Measurements from ENCODE around the gene OBP2B.
"Not testable (repeated sequence)": the region's sequence is repeated elsewhere in the genome, so short reads cannot be mapped to it uniquely, and the experiment has no call there.

The OBP2B gene

DNA sequence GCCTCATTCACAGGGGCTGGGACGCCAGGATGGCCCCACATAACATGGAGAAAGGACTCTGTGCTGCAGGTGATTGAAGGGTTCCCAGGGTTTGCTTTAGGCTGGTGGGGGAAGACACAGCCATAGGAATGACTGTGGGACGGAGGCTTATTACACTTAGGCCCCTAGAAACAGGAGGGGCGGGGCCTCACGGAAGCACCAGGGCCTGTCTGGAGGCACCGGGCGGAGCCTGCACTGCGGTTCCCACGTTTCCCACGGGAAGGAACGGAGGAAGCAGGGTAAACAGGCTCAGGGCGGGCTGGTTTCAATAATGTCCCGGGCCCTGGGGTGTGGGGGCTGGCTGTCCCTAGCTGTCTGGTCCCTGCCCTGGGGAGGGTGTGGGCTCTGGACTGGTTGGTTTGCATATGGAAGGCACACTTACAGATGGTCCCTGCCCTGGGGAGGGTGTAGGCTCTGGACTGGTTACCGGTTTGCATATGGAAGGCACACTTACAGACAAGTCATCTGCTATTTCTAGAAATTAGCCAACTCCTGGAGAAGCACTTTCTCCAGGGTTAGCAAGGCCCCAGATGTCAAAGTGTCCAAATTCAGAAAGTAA is 14.2 kb upstream of the OBP2B start:
- DNase-seq (ENCODE audit: low read depth in 1 of 2, low spot score in 1 of 2) = not testable (repeated sequence)

DNA sequence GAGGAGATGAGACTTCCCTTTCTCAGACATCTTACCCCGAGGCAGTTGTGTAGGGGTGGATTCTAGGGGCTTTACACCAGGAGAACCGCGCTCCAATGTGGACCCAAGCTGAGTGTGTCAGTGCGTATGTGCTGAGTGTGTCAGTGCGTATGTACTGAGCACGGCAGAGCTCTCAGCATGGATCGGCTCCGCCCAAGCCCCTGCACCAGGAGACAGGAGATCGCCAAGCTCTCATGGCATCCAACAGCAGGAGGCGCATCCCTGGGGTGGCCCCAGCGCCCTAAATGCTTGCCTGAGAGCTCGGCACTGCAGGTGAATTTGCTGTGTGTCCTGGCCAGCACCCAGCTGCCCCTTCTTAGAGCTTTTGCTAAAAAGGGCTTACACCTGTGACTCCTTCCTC is 12.9 kb upstream of the OBP2B start:
- not testable (repeated sequence) for DNase-seq (ENCODE audit: low read depth in 1 of 2, low spot score in 1 of 2)

DNA sequence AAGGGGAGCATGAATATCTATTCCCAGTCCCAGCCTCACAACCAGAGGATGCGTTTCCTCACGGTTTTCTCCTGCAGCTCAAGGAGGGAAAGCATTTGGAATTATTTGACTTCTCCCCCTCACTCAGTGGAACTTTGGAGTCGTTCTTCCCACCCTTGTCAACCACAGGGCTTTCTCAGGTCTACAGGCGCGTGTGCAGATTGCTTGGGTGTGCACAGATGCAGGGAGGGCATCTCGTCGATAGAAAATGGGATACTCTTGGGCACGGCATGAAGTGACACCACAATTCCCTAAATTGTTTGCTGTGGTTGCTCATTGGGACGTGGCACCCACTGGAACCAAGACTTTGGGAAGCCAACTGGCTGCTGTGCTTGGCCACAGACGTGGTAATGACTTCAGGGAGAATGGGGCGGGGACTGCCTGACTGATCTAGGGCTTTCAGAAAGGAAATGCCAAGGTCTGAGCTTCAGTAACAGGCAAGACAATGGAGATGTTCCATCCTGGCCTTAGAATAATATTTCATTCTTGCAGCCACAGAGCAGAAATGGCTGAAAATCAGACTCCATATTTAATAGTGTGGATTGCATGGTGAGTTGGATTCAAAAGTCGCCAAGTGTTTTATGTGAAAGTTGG is 12.2 kb upstream of the OBP2B start:
- no peak for DNase-seq (ENCODE audit: low read depth in 1 of 2, low spot score in 1 of 2)

DNA sequence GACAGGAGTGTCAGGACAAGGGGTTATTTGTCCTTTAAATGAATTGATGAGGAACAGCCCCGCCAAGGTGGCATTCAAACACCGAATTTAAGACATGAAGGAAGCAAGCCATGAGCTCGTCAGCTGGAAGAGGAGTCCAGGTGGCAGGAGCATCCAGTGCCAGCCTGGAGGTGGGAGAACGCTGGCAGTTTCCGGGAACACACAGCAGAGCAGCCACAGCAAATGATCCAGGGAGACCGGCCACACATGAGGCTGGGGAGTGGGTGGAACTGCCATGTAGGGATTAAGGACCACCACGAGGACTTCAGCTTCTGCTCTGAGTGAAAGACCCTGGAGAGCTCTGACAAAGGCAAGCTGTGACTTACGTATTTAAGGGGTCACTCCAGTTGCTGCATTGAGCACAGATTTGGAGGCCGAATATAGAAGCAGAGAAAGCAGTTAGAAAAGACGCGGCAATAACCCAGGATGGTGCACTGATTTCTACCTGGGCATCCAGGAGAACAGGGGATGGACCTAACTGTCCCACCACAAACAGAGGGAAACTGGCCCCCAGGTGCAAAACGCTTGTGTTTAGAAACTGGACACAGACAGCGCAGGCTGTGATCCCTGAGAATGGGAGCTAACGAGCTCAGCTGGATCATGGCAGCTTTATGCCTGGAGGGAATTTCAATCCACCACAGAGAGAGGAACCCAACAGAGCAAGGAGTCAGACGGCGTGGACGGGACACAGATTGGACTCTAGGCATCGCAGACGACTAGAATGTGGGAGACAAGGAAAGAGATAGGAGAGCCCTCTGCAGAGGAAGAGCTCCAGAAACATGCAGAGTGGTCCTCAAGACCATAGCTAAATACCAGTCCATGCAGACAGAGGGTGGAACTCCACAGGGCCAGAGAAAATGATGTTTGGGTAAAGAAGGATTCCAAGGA is 9.3 kb upstream of the OBP2B start:
- DNase-seq (ENCODE audit: low read depth in 1 of 2, low spot score in 1 of 2) = not testable (repeated sequence)

DNA sequence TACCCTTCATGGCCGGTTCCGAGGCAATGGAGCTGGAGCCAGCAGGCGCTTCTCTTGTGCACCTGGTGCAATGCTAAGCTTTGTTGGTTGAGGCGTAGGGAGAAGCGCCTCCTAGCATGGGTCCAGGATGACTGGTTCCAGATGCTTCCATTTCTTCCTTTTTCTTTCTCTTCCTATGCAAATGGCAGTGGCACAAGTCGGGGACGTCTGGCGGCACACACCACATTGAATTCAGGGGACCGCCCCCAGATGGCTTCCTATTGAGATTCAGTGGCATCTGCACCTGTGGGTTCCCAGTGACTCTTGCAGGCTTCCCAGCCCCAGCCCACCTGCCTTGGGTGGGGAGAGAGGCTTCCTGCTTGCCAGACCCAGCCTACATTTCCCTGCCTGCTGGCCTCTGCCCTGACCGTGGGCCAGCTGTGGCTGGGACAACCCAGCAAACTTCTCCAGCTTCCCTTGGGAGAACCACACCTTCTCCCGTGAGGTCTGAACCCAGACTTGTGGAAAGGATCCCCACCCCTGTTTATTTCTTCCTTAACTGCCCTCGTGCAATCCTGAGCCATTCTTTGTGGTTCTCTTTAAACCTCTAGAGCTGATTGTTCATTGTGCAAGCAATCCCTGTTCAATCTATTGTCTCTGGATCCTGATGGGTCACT is 8.4 kb upstream of the OBP2B start:
- DNase-seq (ENCODE audit: low read depth in 1 of 2, low spot score in 1 of 2) = not testable (repeated sequence)

DNA sequence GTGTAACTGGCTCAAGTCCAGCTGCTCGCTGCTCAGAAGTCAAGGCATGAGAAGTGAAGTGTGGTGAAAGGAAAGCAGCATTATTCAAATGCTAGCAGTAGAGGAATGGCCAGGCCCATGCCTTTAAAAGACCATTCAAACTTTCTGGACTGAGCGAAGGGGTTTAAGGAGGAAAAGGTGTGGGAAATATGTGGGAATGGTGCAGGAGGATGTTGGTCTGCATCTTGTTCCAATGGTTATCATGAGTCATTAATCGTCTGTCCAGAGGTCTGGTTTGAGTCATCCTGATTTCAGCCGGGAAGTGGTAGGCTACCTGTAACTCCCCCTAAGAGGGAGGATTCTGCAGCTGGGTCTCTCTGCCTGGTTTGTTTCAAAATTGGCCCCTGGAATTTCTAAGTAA is 5.2 kb upstream of the OBP2B start:
- DNase-seq (ENCODE audit: low read depth in 1 of 2, low spot score in 1 of 2) = not testable (repeated sequence)

DNA sequence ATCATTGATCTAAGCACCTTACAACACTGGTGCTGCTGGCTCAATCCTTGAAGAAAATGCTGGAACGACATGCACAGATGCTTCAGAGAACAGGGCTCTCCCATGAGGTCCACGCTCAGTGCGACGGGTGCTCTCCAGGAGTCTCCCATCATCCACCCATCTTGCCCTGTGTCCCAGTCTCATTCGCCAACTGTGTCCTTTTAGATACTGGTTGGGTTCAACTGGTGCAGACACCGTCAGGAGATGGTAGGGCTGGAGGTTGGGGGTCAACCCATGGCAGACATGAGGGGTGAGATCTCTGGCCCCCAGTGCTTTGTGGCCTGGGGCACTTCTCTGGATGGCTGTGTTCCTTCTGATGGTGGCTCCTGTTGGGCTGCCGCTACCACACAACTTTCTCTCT is 1.6 kb upstream of the OBP2B start:
- no peak for DNase-seq (ENCODE audit: low read depth in 1 of 2, low spot score in 1 of 2)

DNA sequence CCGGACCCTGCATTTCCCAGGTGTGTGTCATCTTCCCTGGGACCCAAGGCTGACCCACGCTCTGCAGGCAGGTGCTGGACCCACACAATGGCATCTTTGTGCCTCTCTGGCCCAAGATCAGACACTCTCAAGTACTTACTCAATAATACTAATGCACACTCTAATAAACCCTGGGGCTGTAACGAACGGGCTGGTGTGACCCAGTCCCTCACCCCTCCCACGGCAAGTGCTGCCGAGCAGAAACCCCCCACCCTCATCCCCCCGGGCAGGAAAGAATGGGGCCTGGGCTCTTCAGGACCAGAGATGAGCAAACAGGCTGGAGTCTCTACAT is 1.1 kb upstream of the OBP2B start:
- DNase-seq (ENCODE audit: low read depth in 1 of 2, low spot score in 1 of 2) = no peak

DNA sequence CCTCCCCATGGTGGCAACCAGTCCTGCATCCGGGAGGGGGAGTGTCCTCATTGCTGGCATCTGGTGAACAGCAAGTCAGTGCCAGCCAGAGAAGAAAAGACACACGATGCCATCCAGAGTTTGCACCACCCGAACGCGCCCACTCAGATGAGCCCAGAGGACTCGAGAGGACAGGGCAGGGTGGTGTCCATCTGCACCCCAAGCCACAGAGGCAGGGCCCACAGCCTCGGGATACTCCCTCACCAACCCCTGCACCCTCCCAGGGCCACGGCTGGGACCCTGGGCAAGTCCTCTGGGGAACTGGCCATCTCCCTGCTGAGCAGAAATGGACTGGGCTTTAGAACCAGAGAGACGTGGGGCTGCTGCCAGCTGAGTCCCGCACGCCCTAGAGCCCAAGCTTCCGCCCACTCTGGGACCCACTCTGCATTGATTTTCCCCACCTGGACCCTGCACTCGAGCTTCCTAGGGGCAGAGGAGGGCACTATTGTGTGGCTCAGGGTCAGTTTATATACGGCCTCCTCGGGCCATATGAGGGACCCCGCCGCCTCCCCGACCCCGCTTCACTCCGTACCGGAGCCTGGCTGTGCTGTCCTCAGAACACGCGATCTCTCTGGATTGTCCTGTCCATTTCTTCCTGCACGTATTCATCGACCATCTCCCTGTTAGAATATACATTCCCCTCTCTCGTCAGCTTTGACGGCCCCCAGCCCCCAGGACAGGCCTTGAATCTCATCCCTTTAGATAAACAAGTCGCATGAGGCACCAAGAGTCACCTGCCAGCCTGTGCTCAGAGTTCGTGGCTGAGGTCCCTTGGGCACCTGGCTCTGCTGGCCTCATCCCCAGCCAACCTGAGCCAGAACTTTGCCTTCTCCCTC is 514 bp upstream of the OBP2B start:
- DNase-seq (ENCODE audit: low read depth in 1 of 2, low spot score in 1 of 2) = not testable (repeated sequence)

DNA sequence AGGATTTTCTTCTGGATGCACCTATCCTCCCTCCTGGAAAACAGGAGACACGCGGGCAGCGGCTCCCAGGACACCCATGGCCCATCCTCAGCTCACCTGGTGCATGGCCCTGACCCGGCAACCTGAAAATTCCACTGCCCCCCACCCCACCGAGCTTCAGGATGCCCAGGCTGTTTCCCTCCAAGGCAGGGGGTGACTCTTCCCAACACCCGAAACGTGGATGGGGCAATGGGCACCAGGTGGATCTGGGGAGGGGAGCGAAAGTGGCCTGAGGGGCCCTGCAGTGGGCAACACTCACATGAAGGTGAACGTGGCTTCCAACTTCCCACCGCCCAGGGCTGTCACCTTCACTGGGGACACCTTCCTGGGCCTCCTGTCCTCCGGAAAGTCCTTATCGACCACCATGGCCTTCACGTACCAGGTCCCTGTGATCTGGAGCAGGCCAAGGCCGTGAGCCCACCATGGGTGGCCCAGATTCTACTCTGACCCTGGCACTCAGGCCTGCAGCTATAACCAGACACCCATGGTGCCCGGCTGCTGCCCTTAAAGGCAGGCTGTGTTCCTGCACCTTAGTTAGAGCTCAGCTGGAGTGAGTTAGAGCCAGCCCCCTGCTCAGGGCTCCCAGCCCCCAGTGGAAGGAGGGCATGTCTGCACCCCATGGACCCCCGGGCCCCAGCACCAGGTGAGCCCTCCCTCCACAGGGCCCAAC is 725 bp downstream of the OBP2B start:
- not testable (repeated sequence) for DNase-seq (ENCODE audit: low read depth in 1 of 2, low spot score in 1 of 2)

DNA sequence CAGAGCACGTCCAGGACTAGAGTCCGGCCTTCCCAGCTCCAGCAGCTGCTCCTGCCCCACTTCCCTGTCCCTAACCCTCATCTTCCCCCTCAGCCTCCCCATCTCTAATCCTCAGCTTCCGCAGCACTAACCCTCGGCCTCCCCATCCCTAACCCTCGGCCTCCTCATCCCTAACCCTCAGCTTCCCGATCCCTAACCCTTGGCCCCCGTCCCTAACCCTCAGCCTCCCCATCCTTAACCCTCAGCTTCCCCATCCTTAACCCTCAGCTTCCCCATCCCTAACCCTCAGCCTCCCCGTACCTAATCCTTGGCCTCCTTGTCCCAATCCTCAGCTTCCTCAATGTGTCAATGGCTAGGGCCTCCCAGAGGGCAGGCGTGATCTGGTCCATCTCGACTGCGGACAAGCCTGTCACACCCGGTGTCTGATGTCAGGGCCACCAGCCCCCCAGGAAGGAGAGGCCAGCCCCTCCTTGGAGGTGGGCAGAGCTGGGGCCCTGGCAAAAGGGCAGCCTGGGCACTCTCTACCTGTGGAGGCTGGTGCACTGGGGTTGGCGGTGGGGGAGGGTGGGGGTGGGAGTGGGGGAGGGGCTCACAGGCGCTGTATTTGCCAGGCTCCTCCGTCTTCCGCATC is 1.4 kb downstream of the OBP2B start:
- DNase-seq (ENCODE audit: low read depth in 1 of 2, low spot score in 1 of 2) = no peak

DNA sequence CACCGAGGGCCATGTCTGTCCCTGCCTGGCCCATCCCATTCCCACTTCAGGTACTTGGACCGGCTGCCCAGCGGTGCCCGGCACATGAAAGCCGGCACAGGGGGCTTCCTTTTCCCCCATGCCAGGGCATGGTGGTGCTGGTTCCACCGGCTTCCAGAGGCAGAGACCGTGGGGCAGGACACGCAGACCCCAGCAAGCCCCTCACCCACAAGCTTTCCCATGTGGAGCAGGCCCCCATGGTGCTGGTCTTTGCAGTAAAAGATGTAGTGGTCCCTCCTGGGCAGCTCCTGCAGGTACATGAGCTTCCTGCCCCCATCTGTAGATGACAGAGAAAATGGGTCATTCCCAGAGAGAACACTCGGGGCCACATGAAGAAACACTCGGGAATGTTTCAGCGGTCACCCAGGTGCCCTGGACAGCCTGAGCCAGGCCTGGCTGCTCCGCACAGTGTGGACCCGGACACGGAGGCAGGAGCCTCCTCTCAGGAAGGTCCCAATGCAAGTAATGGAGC is 2.0 kb downstream of the OBP2B start:
- DNase-seq (ENCODE audit: low read depth in 1 of 2, low spot score in 1 of 2) = no peak

DNA sequence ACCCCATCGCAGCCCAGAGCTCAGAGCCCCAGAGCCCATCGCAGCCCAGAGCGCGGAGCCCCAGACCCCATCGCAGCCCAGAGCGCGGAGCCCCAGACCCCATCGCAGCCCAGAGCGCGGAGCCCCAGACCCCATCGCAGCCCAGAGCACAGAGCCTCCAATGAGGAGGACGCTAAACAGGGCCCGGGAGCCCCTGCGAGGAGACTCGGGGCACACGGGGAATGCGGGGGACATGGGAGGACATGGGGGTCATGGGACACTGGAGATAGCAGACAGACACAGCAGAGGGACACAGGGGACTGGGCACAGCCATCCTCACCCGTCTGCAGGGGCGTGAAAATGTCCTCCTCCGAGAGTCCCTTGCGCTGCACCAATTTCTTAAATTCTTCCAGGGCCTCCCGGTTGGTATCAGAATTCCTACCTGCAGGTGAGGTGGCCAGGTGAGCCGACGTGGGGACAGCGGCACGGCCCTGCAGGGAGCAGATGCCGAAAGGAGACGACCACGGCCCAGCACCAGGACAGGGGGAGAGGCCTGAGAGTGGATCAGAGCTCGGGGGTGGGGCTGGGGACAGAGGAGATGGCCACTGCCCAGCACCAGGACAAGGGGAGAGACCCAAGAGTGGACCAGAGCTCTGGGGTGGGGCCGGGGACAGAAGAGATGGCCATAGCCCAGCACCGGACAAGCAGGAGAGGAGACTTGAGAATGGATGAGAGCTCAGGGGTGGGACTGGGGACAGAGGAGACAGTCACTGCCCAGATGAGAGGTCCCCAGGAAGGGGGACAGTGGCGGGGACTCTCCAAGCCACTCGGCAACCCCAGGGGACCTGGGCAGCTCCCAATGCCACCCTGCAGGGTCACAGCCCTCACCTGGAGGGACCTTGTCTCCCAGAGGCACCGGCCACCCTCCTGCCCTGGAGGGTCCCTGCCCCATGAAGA is 2.8 kb downstream of the OBP2B start:
- DNase-seq (ENCODE audit: low read depth in 1 of 2, low spot score in 1 of 2) = no peak

DNA sequence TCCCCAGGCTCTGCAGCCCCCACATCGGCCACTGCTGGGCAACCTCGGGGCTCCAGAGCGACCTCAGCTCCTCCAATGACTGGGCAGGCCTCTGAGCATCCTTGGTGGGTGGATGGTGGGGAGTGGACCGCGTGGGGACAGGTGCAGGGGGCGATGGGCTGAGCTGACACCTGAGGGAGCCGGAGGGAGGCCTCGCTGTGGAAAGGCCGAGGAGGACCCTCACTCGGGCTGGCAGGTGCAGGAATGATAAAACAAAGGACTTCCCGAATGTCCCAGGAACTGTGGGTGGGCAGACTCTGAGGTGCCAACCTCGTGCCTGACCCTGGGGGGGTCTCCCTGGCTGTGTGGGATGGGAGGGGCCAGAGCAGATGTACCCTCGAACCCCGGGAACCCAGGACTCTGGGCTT is 3.6 kb downstream of the OBP2B start:
- DNase-seq (ENCODE audit: low read depth in 1 of 2, low spot score in 1 of 2) = not testable (repeated sequence)

DNA sequence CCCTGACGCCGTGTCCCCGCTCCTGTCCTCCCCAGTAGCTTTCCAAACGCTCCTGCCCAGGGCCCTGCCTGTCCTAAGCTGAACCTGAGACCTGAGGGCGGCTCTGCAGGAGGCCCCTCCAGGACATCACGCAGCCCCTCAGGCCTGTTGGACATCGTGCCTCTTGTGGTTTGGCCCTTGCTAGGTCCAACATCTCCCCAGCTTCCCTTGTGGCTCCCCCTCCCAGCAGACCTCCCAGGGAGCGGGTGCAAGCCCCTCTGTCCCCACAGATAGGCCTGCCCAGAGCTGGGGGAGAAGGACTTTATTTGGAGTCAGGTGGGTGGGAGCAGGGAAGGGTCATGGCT is 4.1 kb downstream of the OBP2B start:
- DNase-seq (ENCODE audit: low read depth in 1 of 2, low spot score in 1 of 2) = no peak

DNA sequence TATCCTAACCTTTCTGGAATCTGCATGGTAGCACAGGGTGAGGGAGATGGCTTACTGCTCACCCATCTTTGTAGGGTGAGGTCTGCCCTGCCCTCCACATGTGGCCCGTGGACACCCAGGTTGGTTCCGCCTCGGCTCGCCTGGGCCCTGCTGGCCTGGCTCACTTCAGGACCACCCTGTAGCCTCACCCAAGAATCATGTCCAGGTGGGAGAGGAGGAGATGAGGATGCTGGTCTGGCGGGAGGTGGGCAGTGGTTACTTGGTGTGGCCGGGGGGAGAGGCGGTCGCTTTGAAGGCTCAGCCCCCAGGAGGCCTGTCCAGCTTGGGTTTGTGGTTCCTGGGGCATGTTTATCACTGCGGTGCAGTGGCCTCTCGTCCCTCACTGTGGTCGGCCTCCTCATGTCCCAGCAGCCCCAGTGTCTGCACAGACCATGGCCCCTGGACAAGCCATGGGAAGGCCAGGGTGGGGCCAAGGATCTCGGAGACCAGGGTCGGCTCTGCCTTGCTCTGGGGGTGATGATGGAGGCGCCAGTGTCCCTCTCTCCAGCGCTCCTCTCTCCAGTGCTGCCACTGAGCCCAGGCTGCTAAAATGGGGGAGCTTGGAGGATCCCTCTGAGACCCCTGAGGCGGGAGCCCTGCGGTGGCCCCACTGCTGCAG is 4.6 kb downstream of the OBP2B start:
- no peak for DNase-seq (ENCODE audit: low read depth in 1 of 2, low spot score in 1 of 2)

DNA sequence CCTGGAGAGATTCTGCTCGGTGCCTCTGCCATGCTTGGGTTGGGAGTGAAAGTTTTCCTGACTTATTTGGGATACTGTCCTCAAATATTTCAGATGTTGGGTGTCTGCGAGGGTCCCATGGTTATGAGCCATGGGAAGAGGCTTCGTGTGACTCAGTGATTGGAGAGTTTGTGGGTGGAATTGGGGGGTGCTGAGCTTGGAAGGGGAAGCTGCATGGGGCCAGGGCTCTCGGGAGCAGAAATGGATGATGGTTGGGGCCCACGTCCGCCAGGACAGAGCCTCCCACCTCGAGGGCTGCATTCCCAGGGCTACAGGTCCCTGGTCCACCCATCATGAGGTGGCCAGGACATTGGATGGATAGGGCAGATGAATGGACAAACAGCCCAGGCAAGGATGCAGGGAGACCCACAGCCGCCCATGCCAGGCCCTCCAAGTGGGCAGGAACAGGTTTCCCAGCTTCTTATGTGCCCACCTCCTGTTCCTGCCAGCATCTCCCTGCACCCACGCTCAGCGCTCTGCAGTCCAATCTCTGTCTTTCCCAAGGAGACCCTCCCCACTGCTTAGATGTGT is 5.5 kb downstream of the OBP2B start:
- no peak for DNase-seq (ENCODE audit: low read depth in 1 of 2, low spot score in 1 of 2)

Data from activated T-helper 1 cell treated with anti-CD3 and anti-CD28 coated beads, Interleukin-2, amount 50 U/mL, for 16 hours (primary cell).